OCI-LY3 (cell line): ENCODE measurements around the gene FKBP2.

Source experiments
- H2AFZ ChIP-seq: fragments of 200-600, 300-600 bp; shearing (Covaris generic); 2 replicates; pipeline ENCODE4 v1.6.0; 2014; ENCODE audit warnings: antibody characterized with exemption, low read depth, low read length
- H3K27ac ChIP-seq: fragments of 200-600, 300-600 bp; sonication (generic); 2 replicates; pipeline ENCODE4 v1.5.1; 2014; ENCODE audit warnings: mild to moderate bottlenecking, low read length, moderate library complexity, mixed read lengths
- H3K27me3 ChIP-seq: fragments of 200-600, 300-600 bp; sonication (generic); 2 replicates; pipeline ENCODE4 v1.6.1; 2014; ENCODE audit warnings: low read depth, low read length, mixed read lengths
- H3K36me3 ChIP-seq: fragments of 200-600, 300-600 bp; sonication (generic); replicated peaks from 2 replicates; pipeline ENCODE3; 2014; ENCODE audit warnings: low read depth, low read length, mixed read lengths
- H3K4me1 ChIP-seq: fragments of 300-600, 200-600 bp; sonication (generic); 2 replicates; pipeline ENCODE4 v1.6.1; 2014; ENCODE audit warnings: low read length, mixed read lengths
- H3K4me2 ChIP-seq: fragments of 200-600, 300-600 bp; sonication (generic); 2 replicates; pipeline ENCODE4 v1.6.1; 2014; ENCODE audit warnings: low read length, mixed read lengths
- H3K4me3 ChIP-seq: fragments of 300-600, 200-600 bp; sonication (generic); 2 replicates; pipeline ENCODE4 v1.5.1; 2014; ENCODE audit warnings: antibody characterized with exemption, mild to moderate bottlenecking, low read length, moderate library complexity
- H3K79me2 ChIP-seq: fragments of 300-600, 200-600 bp; shearing (Covaris generic); 2 replicates; pipeline ENCODE4 v1.6.1; 2014; ENCODE audit warnings: mild to moderate bottlenecking, low read length, mixed read lengths
- H3K9ac ChIP-seq: fragments of 300-600, 200-600 bp; shearing (Covaris generic); 2 replicates; pipeline ENCODE4 v1.6.0; 2014; ENCODE audit warnings: mild to moderate bottlenecking, low read length, moderate library complexity
- H3K9me3 ChIP-seq: fragments of 200-600, 300-600 bp; shearing (Covaris generic); 2 replicates; pipeline ENCODE4 v1.6.1; 2014; ENCODE audit warnings: low read length, mixed read lengths; ENCODE audit not compliant: insufficient read depth
- H4K20me1 ChIP-seq: fragments of 200-600, 300-600 bp; sonication (generic); 2 replicates; pipeline ENCODE4 v1.6.1; 2016; ENCODE audit warnings: low read length, mixed read lengths; ENCODE audit not compliant: insufficient read depth
- CTCF ChIP-seq: fragments of 200-600, 300-600 bp; sonication (generic); IDR thresholded peaks from 2 replicates; pipeline ENCODE4 v1.5.1; 2014; ENCODE audit warnings: antibody characterized with exemption, low read length, low read depth
- EZH2phosphoT487 ChIP-seq: fragments of 200-600 bp; shearing (Covaris generic); IDR thresholded peaks from 2 replicates; pipeline ENCODE4 v1.6.1; 2018; ENCODE audit warnings: antibody characterized with exemption, mixed run types, low read depth

FKBP2 gene

GRCh38 chr11:64283092-64283491 lies 42.2 kb downstream of the FKBP2 start:
- H3K27ac ChIP-seq = no peak overlapping the region

GRCh38 chr11:64284048-64284961 lies 43.4 kb downstream of the FKBP2 start, which contains the start of gene BAD:
Gene BAD (minus strand): TSS chr11:64284665. CDS start chr11:64284368, 297 bp downstream.
- Histone ChIP-seq H2AFZ (peak within 1 kb of the TSS; percentile 55; the same call in 1 of the 2 replicates), H3K79me2 (peaks cover 10% of the 10 kb centered on the region; the same call in 1 of the 2 replicates), H3K4me1 (peaks cover 12% of the 10 kb centered on the region), H3K27ac (peak within 1 kb of the TSS; percentile 81), H3K4me2 (peak within 1 kb of the TSS; percentile 86), H4K20me1 (no peaks in the 10 kb centered on the region), H3K9ac (peak within 1 kb of the TSS; percentile 89), H3K4me3 (peak within 1 kb of the TSS; percentile 82), H3K27me3 (no peaks in the 10 kb centered on the region), H3K9me3 (no peaks in the 10 kb centered on the region), H3K36me3 (peaks cover 9% of the 10 kb centered on the region)
- 0 out of 2 replicates have a peak, but pooled peaks have one; percentile 4 for TF ChIP-seq CTCF
- TF ChIP-seq EZH2phosphoT487 = no peak

More at GRCh38 chr11:64283092-64283491, 42.2 kb downstream of the FKBP2 start:
- Histone ChIP-seq H3K4me2 (no peak overlapping the region), H3K9ac (no peak overlapping the region), H3K4me3 (no peak overlapping the region), H2AFZ (no peak overlapping the region), H3K27me3 (no peaks in the 10 kb centered on the region), H3K36me3 (peaks cover 13% of the 10 kb centered on the region), H3K79me2 (peaks cover 10% of the 10 kb centered on the region; the same call in 1 of the 2 replicates), H3K4me1 (peaks cover 12% of the 10 kb centered on the region), H4K20me1 (no peaks in the 10 kb centered on the region), H3K9me3 (no peaks in the 10 kb centered on the region)
- TF ChIP-seq CTCF (no peak), EZH2phosphoT487 (no peak)

- H3K36me3 ChIP-seq = peaks cover 9% of the 10 kb centered on the region
- TF ChIP-seq EZH2phosphoT487 (no peak), CTCF (no peak)
- H3K4me1 ChIP-seq = peaks cover 12% of the 10 kb centered on the region
- peak within 1 kb of the TSS; percentile 89 for H3K9ac ChIP-seq
- H3K4me2 ChIP-seq = peak within 1 kb of the TSS; percentile 86
- no peaks in the 10 kb centered on the region for H3K27me3 ChIP-seq
- H4K20me1 ChIP-seq = no peaks in the 10 kb centered on the region
- H3K27ac ChIP-seq = peak within 1 kb of the TSS; percentile 81
- H3K79me2 ChIP-seq = peaks cover 10% of the 10 kb centered on the region; the same call in 1 of the 2 replicates
- H2AFZ ChIP-seq = peak within 1 kb of the TSS; percentile 55; the same call in 1 of the 2 replicates
- no peaks in the 10 kb centered on the region for H3K9me3 ChIP-seq
- H3K4me3 ChIP-seq = peak within 1 kb of the TSS; percentile 82
Measured at GRCh38 chr11:64284962-64285884, 44.3 kb downstream of the FKBP2 start, which contains the start of gene GPR137. Gene GPR137 (plus strand): TSS chr11:64285848. CDS start chr11:64286525, 677 bp downstream.
